H1 (cell line): ENCODE results near the gene NXN. TPM values are rescaled to one million over a fixed set of nuclear protein-coding genes. Genes with fewer than 3 reads are reported as not detected.

Experiments used
- CTCF ChIA-PET: fragments of 300-600 bp; sonication (Branson Sonifier 250); formaldehyde crosslinking; loops from one replicate; lab custom pipeline; 2021; ENCODE audit not compliant: partially characterized antibody; lab: Charles Lee
- POLR2A ChIA-PET: fragments of 300-600 bp; sonication (Branson Sonifier 250); formaldehyde crosslinking; loops from one replicate; lab custom pipeline; 2021; ENCODE audit warnings: inconsistent platforms; ENCODE audit not compliant: partially characterized antibody; lab: Charles Lee
- DNase-seq, 2 experiments: peaks; one replicate each; pipeline versions ENCODE4 v3.0.0 to v3.0.0-alpha.2; 2010 to 2022; ENCODE audit warnings: low spot score in 2 of 2, low read depth in 1 of 2, mixed read lengths in 1 of 2
- FAIRE-seq: peaks from 2 replicates; lab custom pipeline; 2011; peaks lifted over from hg19 to GRCh38; lab: Jason Lieb, UNC
- H2AFZ ChIP-seq: 2 replicates; pipeline ENCODE4 v1.8.1; 2012; ENCODE audit warnings: low read length, inconsistent platforms
- H2AK5ac ChIP-seq: 2 replicates; pipeline ENCODE4 v1.6.1; 2013; ENCODE audit warnings: low read depth, low read length
- H2BK120ac ChIP-seq: replicated peaks from 2 replicates; pipeline ENCODE3; 2013; ENCODE audit warnings: low read depth, low read length, inconsistent platforms
- H2BK12ac ChIP-seq: 2 replicates; pipeline ENCODE4 v1.6.1; 2013; ENCODE audit warnings: low read depth, low read length
- H2BK15ac ChIP-seq: 2 replicates; pipeline ENCODE4 v1.6.1; 2013; ENCODE audit warnings: low read length
- H2BK20ac ChIP-seq: 2 replicates; pipeline ENCODE4 v1.6.1; 2013; ENCODE audit warnings: low read length
- H2BK5ac ChIP-seq: 2 replicates; pipeline ENCODE4 v1.6.1; 2013; ENCODE audit warnings: low read depth, low read length
- H3K14ac ChIP-seq: 2 replicates; pipeline ENCODE4 v1.6.1; 2013; ENCODE audit warnings: inconsistent platforms; ENCODE audit not compliant: insufficient read length
- H3K18ac ChIP-seq: 2 replicates; pipeline ENCODE4 v1.6.1; 2013; ENCODE audit warnings: low read length; ENCODE audit errors: extremely low read depth
- H3K23ac ChIP-seq: 2 replicates; pipeline ENCODE4 v1.6.1; 2013; ENCODE audit warnings: inconsistent platforms; ENCODE audit not compliant: insufficient read length
- H3K23me2 ChIP-seq: 2 replicates; pipeline ENCODE4 v1.6.1; 2013; ENCODE audit warnings: low read depth, low read length
- H3K27ac ChIP-seq: 2 replicates; pipeline ENCODE4 v1.6.1; 2011; ENCODE audit warnings: low read depth, low read length, inconsistent platforms
- H3K27me3 ChIP-seq, 4 experiments: replicated peaks in 1 of 4; 1 replicate in 1 of 4; 2 replicates in 3 of 4; pipeline versions ENCODE4 v1.6.1 to v1.8.1; 2011 to 2013; ENCODE audit warnings: low read length in 3 of 4, mild to moderate bottlenecking in 3 of 4, inconsistent platforms in 2 of 4, mixed read lengths in 2 of 4, moderate library complexity in 1 of 4; ENCODE audit not compliant: control insufficient read depth in 3 of 4, insufficient read depth in 3 of 4; ENCODE audit errors: extremely low read depth in 1 of 4
- H3K36me3 ChIP-seq, 4 experiments: 2 replicates each; pipeline versions ENCODE4 v1.6.1 to v1.8.1; 2011 to 2013; ENCODE audit warnings: mild to moderate bottlenecking in 4 of 4, low read length in 3 of 4, moderate library complexity in 2 of 4, control low read depth in 1 of 4, inconsistent platforms in 1 of 4; ENCODE audit not compliant: insufficient read depth in 4 of 4, control insufficient read depth in 2 of 4
- H3K4ac ChIP-seq: replicated peaks from 2 replicates; pipeline ENCODE3; 2013; ENCODE audit warnings: low read length, low read depth, mixed read lengths, inconsistent platforms; ENCODE audit not compliant: insufficient read length
- H3K4me1 ChIP-seq, 4 experiments: replicated peaks in 1 of 4; 1 replicate in 1 of 4; 2 replicates in 3 of 4; pipeline versions ENCODE4 v1.6.1 to v1.8.1; 2011 to 2013; ENCODE audit warnings: low read length in 3 of 4, inconsistent platforms in 2 of 4, mixed read lengths in 1 of 4; ENCODE audit not compliant: insufficient read depth in 4 of 4, control insufficient read depth in 3 of 4
- H3K4me2 ChIP-seq, 2 experiments: 2 replicates each; pipeline versions ENCODE4 v1.6.1 to v1.8.1; 2011 to 2013; ENCODE audit warnings: low read depth in 2 of 2, low read length in 2 of 2, control low read depth in 1 of 2, inconsistent platforms in 1 of 2, mild to moderate bottlenecking in 1 of 2; ENCODE audit not compliant: insufficient read depth in 1 of 2
- H3K4me3 ChIP-seq, 4 experiments: fragments of 200-600, 300-600 bp in 1 of 4; sonication (generic), shearing (Covaris generic), sonication (Bioruptor Twin) in 1 of 4; 2 replicates each; pipeline versions ENCODE4 v1.5.1 to v1.8.1; 2011 to 2016; ENCODE audit warnings: low read length in 4 of 4, low read depth in 3 of 4, control low read depth in 2 of 4, inconsistent platforms in 2 of 4, mild to moderate bottlenecking in 2 of 4, mixed read lengths in 1 of 4, moderate library complexity in 1 of 4; ENCODE audit not compliant: insufficient read depth in 2 of 4; ENCODE audit errors: extremely low read depth in 1 of 4
- H3K56ac ChIP-seq: replicated peaks from 2 replicates; pipeline ENCODE3; 2013; ENCODE audit warnings: low read depth, mild to moderate bottlenecking, mixed read lengths, low read length, inconsistent platforms; ENCODE audit not compliant: insufficient read length
- H3K79me1 ChIP-seq: 2 replicates; pipeline ENCODE4 v1.6.1; 2013; ENCODE audit warnings: low read depth, low read length, control low read depth
- H3K79me2 ChIP-seq, 2 experiments: 2 replicates each; pipeline versions ENCODE4 v1.6.1 to v1.8.1; 2012 to 2013; ENCODE audit warnings: low read length in 2 of 2, mild to moderate bottlenecking in 2 of 2, inconsistent platforms in 1 of 2; ENCODE audit not compliant: insufficient read depth in 2 of 2, control insufficient read depth in 1 of 2
- H3K9ac ChIP-seq, 4 experiments: replicated peaks in 1 of 4; 1 replicate in 1 of 4; 2 replicates in 3 of 4; pipeline versions ENCODE4 v1.6.1 to v1.8.1; 2011 to 2013; ENCODE audit warnings: low read depth in 3 of 4, low read length in 3 of 4, control low read depth in 2 of 4, mild to moderate bottlenecking in 2 of 4, moderate library complexity in 2 of 4, inconsistent platforms in 1 of 4; ENCODE audit errors: extremely low read depth in 1 of 4
- H3K9me3 ChIP-seq, 2 experiments: 2 replicates each; pipeline versions ENCODE4 v1.6.1 to v1.8.1; 2012 to 2013; ENCODE audit warnings: mild to moderate bottlenecking in 2 of 2, moderate library complexity in 2 of 2, control low read depth in 1 of 2, inconsistent platforms in 1 of 2, low read depth in 1 of 2, low read length in 1 of 2, mixed read lengths in 1 of 2; ENCODE audit not compliant: insufficient read depth in 2 of 2
- H4K20me1 ChIP-seq, 2 experiments: replicated peaks in 1 of 2; 2 replicates each; pipeline versions ENCODE3 to v1.8.1; 2011 to 2013; ENCODE audit warnings: inconsistent platforms in 2 of 2, low read length in 2 of 2, mild to moderate bottlenecking in 1 of 2; ENCODE audit not compliant: insufficient read depth in 2 of 2, control insufficient read depth in 1 of 2
- H4K5ac ChIP-seq: 2 replicates; pipeline ENCODE4 v1.6.1; 2013; ENCODE audit warnings: low read length, low read depth, mixed read lengths, inconsistent platforms; ENCODE audit not compliant: insufficient read length
- H4K8ac ChIP-seq: 2 replicates; pipeline ENCODE4 v1.8.0; 2013; ENCODE audit warnings: mild to moderate bottlenecking, moderate library complexity, low read length, inconsistent platforms; ENCODE audit not compliant: insufficient read depth; ENCODE audit errors: extremely low read depth
- H4K91ac ChIP-seq: replicated peaks from 2 replicates; pipeline ENCODE3; 2013; ENCODE audit warnings: low read length, mixed read lengths, inconsistent platforms; ENCODE audit not compliant: insufficient read length
- BRCA1 ChIP-seq: IDR thresholded peaks from 2 replicates; pipeline ENCODE4 v1.6.1; 2012; ENCODE audit warnings: low read depth, low read length, improper control_type of control experiment
- CTBP2 ChIP-seq: IDR thresholded peaks from 2 replicates; pipeline ENCODE4 v1.7.0; 2011; ENCODE audit warnings: borderline replicate concordance, mild to moderate bottlenecking, moderate library complexity, mixed read lengths, low read length; ENCODE audit not compliant: insufficient read depth, insufficient read length
- EP300 ChIP-seq, 2 experiments: IDR thresholded peaks; 1 replicate in 1 of 2; 2 replicates in 1 of 2; pipeline ENCODE4 v1.6.1; 2011 to 2012; ENCODE audit warnings: low read depth in 2 of 2, low read length in 2 of 2, mild to moderate bottlenecking in 2 of 2, borderline replicate concordance in 1 of 2, inconsistent platforms in 1 of 2, moderate library complexity in 1 of 2
- FOSL1 ChIP-seq: IDR thresholded peaks from 2 replicates; pipeline ENCODE4 v1.6.1; 2011; ENCODE audit warnings: mild to moderate bottlenecking, low read depth, low read length, moderate library complexity; ENCODE audit not compliant: insufficient read depth
- NANOG ChIP-seq: IDR thresholded peaks from 2 replicates; pipeline ENCODE4 v1.6.1; 2011; ENCODE audit warnings: low read length, low read depth, mild to moderate bottlenecking, inconsistent platforms; ENCODE audit not compliant: insufficient read depth, poor library complexity, severe bottlenecking
- NRF1 ChIP-seq: IDR thresholded peaks from 2 replicates; pipeline ENCODE4 v1.6.1; 2011; ENCODE audit warnings: mild to moderate bottlenecking, low read depth, low read length, improper control_type of control experiment
- RXRA ChIP-seq: IDR thresholded peaks from 2 replicates; pipeline ENCODE4 v1.6.1; 2011; ENCODE audit warnings: low read depth, mild to moderate bottlenecking, low read length, moderate library complexity; ENCODE audit not compliant: insufficient read depth
- SIX5 ChIP-seq: IDR thresholded peaks from 2 replicates; pipeline ENCODE4 v1.6.1; 2011; ENCODE audit warnings: mild to moderate bottlenecking, low read depth, low read length
- SP4 ChIP-seq: IDR thresholded peaks from 2 replicates; pipeline ENCODE4 v1.6.1; 2012; ENCODE audit warnings: low read length, inconsistent platforms
- TCF12 ChIP-seq: IDR thresholded peaks from 2 replicates; pipeline ENCODE4 v1.6.1; 2011; ENCODE audit warnings: low read depth, mild to moderate bottlenecking, low read length
- TEAD4 ChIP-seq: IDR thresholded peaks from 2 replicates; pipeline ENCODE4 v1.6.1; 2012; ENCODE audit warnings: low read depth, low read length, inconsistent platforms, mixed read lengths
- ZNF274 ChIP-seq: IDR thresholded peaks from 2 replicates; pipeline ENCODE4 v1.7.0; 2012; ENCODE audit warnings: low read length, borderline replicate concordance; ENCODE audit errors: extremely low read depth
- WGBS, 2 experiments: shearing (Covaris generic) in 1 of 2; methylation state at CpG; one replicate each; pipeline versions ENCODE4 v1.1.6 to v1.1.7; 2013 to 2015; ENCODE audit warnings: low lambda C conversion rate in 2 of 2, mixed read lengths in 2 of 2, inconsistent platforms in 1 of 2, low coverage in 1 of 2, missing lambda C conversion rate in 1 of 2; ENCODE audit not compliant: insufficient replicate concordance in 2 of 2, insufficient coverage in 1 of 2, insufficient read length in 1 of 2; ENCODE audit errors: extremely low coverage in 1 of 2, missing lambda C conversion rate in 1 of 2; 5-methylcytosine and 5-hydroxymethylcytosine counted together
- polyA plus RNA-seq, 7 experiments: library from polyadenylated mRNA; depleted of rRNA in 3 of 7; stranded (reverse) in 5 of 7; unstranded in 2 of 7; fragments of >200 nt in 5 of 7; fragments of 200-250 nt in 2 of 7; gene quantifications; 1 replicate in 5 of 7; 2 replicates in 1 of 7; 4 replicates in 1 of 7; pipeline versions ENCODE4 v1.2.1 to v1.2.3, GENCODE V29; 2011 to 2013; ENCODE audit warnings: missing spikeins in 2 of 7, mixed read lengths in 2 of 7
- total RNA-seq: library from RNA; stranded (reverse); fragmentation: NEBNext Ultra II Directional; extraction: Animal tissue kit (Norgen Biotek cat#: 25700); gene quantifications from 2 replicates; pipeline ENCODE4 v1.2.1, GENCODE V29; 2021

The NXN gene
- total and polyA plus RNA-seq, 2 of the 8 experiments (the other 6 are each of a cell fraction or from before 2014, with no cell fraction given) = 94.1 to 107 TPM

DNA sequence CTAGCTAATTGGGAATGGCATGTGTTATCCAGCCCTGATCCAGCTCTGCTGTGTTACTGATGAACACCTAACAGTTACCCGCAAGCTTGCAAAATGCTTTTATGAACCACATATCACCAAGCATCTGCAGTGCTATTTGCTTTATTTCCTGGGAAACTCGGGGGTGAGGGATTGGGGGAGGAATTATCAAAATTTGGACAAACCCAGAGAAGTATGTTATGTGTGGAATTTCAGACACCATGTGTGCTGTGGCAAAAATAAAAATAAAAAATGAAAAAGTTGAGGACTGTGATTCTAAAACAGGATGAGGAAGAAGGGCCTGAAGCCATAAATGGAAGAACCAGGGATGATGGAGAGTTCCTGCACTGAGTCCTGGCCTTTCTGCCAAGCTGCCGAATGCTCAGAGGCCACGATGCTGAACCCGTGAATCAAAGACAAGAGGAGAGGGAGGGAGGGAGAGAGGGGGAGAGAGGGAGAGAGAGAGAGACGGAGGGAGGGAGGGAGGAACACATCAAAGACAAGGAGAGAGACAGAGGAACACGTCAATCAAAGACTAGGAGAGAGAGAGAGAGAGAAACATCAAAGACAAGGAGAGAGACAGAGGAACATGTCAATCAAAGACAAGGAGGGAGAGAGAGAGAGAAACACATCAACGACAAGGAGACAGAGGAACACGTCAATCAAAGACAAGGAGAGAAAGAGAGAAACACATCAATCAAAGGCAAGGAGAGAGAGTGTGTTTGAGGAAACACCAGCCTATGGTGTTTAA is 107.6 kb downstream of the NXN start:
- Histone ChIP-seq H3K9me3 (no peaks in the 10 kb centered on the region), H4K5ac (no peak overlapping the region), H3K4me1 (no peaks in the 10 kb centered on the region), H3K23ac (no peak overlapping the region), H4K91ac (no peak overlapping the region), H3K79me1 (peaks cover 6% of the 10 kb centered on the region), H3K27ac (no peak overlapping the region), H4K8ac (no peak overlapping the region), H3K56ac (peak overlapping the region; percentile 21), H2BK5ac (no peak overlapping the region), H2BK20ac (0 out of 2 replicates have a peak overlapping the region, but pooled peaks have one; percentile 32), H3K79me2 (peaks cover 0 to 41% of the 10 kb centered on the region in 2 experiments; a peak in 2 of 4 replicates), H3K36me3 (no peaks in the 10 kb centered on the region), H3K23me2 (no peaks in the 10 kb centered on the region), H2BK12ac (0 out of 2 replicates have a peak overlapping the region, but pooled peaks have one; percentile 68), H2BK120ac (no peak overlapping the region), H3K9ac (no peak overlapping the region), H3K4me3 (no peak overlapping the region), H2AFZ (no peak overlapping the region), H2BK15ac (no peak overlapping the region), H4K20me1 (peaks cover 4 to 8% of the 10 kb centered on the region in 2 experiments), H3K18ac (no peak overlapping the region), H2AK5ac (no peak overlapping the region), H3K4me2 (no peak overlapping the region), H3K4ac (no peak overlapping the region), H3K27me3 (no peaks in the 10 kb centered on the region), H3K14ac (no peak overlapping the region)
- WGBS, 2 experiments = 80% methylated on average over 9 of the region's 9 CpGs; no CpG with 5 or more reads in 1 of the 2 experiments
- no peak for DNase-seq
- no peak for FAIRE-seq
- CTCF ChIA-PET = interaction anchor here (0.7 to 1.7 kb wide), 5 partner anchors 9 to 127 kb away, joined by 3 to 4 read pairs (median 4); no protein-coding TSS in a partner anchor
- POLR2A ChIA-PET = interaction anchor here (0.5 to 1.5 kb wide), 4 partner anchors 9 to 81 kb away, joined by 3 to 8 read pairs (median 3); no protein-coding TSS in a partner anchor
- TF ChIP-seq ZNF274 = no peak
- TF ChIP-seq SP4 = no peak
- no peak for TF ChIP-seq EP300 (IDR thresholded peaks at IDR 0.05; ENCODE audit: borderline replicate concordance in 1 of 2, low read depth in 2 of 2, low read length in 2 of 2)
- TF ChIP-seq TEAD4 = no peak
- no peak for TF ChIP-seq SIX5
- no peak for TF ChIP-seq CTBP2
- TF ChIP-seq BRCA1 = no peak
- no peak for TF ChIP-seq RXRA
- no peak for TF ChIP-seq TCF12
- no peak for TF ChIP-seq FOSL1
- TF ChIP-seq NRF1 = no peak
- no peak for TF ChIP-seq NANOG
